SH-SY5Y (cell line): ENCODE measurements around the gene WDR70.

ENCODE experiments used
- GATA2 ChIP-seq: IDR thresholded peaks from 2 replicates; pipeline ENCODE4 v1.6.1; 2011; ENCODE audit warnings: mild to moderate bottlenecking, low read depth, low read length
- GATA3 ChIP-seq: IDR thresholded peaks from 2 replicates; pipeline ENCODE4 v1.6.1; 2011; ENCODE audit warnings: low read depth, mild to moderate bottlenecking, low read length, moderate library complexity

- TF ChIP-seq GATA2 (no peak), GATA3 (no peak)
Measured at GRCh38 chr5:37776826-37777225, 397.7 kb downstream of the WDR70 start.
